OCI-M2 (cell line): ENCODE results near the gene PTPRN2.
"Not testable (repeated sequence)": the region's sequence is repeated elsewhere in the genome, so short reads cannot be mapped to it uniquely, and the experiment has no call there.

Source experiments
- DNase-seq: peaks from one replicate; lab custom pipeline; 2025; ENCODE audit not compliant: unreplicated experiment; lab: John Stamatoyannopoulos, UW

The PTPRN2 gene

GRCh38 chr7:157671358-157672255 lies 916.0 kb downstream of the PTPRN2 start:
- no peak for DNase-seq

DNA sequence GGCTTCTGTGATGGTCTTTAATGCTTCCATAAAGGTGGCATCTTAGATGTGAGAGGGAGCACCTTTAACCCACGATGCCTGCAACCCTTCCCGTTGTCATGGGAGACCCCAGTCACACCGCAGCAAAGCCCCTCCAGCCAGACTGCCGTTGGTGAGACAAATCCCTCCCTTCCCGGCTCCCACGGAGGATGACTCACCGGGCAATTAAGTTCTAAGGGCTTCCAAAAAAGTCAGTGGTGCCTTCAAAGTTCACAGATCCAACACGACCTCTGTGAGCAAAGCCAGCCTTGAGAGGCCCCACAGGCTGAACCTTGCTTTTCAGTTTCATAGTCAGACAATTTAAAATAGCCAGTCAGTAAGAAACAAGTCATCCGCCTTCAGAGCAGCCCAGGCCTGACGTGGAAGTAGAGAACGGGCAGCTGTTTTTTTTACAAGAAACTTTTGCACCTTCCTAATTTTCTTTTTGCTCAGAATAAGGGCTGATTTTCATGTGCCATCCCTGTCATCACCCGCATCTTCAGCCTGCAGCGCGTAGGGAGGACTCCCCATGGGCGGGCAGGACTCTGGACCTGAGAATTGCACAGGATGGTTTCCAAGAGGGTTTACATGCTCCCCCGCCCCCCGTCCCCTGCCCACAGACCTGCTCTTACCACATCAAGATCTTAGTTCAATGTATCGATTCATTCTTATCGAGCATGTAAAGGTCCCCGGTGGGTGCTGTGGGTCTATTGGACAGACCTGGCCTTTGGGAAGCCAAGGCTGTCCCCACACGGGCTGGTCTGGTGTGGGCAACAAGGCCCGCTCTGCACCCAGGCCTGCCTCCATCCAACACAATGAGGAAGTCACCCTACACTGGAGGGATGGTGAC lies 916.9 kb downstream of the PTPRN2 start:
- DNase-seq, result no peak

DNA sequence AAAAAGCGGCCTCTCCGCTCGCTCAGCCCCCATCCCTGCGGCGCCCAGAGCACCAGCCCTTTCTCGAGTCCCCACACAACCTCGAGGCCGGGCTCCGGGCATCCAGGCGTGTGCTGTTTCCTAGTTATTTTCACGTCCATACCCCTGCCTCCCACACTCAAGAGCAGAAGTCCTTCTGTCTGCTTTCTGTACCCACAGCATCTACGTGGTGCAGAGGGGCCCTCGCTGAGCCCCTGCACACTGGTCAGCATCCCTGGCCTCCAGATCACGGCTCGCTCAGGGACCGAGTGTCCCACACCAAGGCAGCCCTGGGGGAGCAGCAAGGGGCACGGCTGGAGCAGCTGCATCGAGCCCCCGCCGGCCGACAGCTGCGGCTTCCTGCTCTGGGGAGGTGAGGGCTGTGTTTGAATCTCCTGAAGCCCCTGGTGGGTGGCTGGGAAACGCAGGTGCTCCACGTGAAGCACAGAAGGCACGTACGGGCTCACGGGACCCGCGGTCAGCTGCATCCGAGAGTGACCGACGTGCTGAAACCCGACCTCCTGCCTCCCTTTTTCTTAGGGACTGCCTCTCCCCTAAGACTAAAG lies 917.8 kb downstream of the PTPRN2 start:
- no peak for DNase-seq

GRCh38 chr7:157668884-157669767 lies 918.5 kb downstream of the PTPRN2 start:
- DNase-seq, result no peak

GRCh38 chr7:157668221-157668883 lies 919.3 kb downstream of the PTPRN2 start:
- no peak for DNase-seq

- DNase-seq, result no peak
Measured at GRCh38 chr7:157667731-157668130, 919.9 kb downstream of the PTPRN2 start.

DNA sequence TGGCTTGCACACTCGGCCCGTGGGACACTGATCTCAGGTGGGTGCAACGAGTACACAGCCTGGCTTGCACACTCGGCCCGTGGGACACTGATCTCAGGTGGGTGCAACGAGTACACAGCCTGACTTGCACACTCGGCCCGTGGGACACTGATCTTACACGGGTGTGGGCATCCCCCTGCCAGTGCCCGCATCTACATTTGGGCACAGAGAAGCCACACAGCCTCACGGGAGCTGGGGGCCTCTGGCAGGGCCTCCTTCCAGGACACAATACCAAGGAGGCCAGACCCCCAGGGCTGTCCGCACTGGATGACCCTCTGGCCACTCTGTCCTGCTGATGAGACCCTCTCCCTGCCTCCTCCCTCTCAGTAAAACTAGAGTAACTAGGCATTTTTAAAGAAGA lies 920.4 kb downstream of the PTPRN2 start:
- no peak for DNase-seq

DNA sequence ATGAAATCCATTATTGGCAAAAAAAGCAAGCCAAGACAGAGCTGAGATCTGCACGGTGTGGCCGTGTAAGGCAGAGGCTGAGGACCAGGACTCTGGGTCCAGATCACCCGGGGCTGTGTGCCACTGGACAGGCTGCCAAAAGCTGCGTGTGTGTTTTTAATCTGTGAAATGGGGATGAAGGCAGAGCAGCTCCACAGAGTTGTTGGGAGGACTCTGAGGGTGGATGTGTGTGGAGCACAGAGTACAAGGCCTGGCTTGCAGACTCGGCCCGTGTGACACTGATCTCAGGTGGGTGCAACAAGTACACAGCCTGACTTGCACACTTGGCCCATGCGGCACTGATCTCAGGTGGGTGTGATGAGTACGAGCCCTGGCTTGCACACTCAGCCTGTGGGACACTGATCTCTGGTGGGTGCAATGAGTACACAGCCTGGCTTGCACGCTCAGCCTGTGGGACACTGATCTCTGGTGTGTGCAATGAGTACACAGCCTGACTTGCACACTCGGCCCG lies 921.0 kb downstream of the PTPRN2 start:
- no peak for DNase-seq

GRCh38 chr7:157665634-157665988 lies 922.0 kb downstream of the PTPRN2 start:
- DNase-seq, result not testable (repeated sequence)

- DNase-seq, result no peak
Measured at GRCh38 chr7:157664871-157665633, 922.6 kb downstream of the PTPRN2 start.

DNA sequence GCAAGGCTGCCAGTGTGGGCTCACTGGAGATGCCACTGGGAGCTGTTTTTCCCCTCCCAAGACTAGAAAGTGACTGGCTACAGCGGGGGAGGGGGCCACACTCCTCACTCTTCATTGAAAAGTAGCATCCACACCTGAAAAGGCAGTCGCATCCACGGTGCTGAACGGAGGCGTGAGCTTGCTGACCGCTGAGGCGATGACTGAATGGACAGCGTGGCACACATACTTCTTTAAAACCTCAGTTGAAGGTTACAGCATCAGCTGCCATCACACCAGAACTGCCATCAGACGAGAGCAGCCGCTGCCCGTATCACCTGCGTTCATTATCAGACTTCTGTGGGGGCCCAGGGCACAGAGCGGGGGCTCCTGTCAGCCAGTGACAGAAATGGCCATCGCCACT lies 923.6 kb downstream of the PTPRN2 start:
- DNase-seq, result no peak

GRCh38 chr7:157662981-157663716 lies 924.5 kb downstream of the PTPRN2 start:
- no peak for DNase-seq

GRCh38 chr7:157662110-157662791 lies 925.4 kb downstream of the PTPRN2 start:
- no peak for DNase-seq

DNA sequence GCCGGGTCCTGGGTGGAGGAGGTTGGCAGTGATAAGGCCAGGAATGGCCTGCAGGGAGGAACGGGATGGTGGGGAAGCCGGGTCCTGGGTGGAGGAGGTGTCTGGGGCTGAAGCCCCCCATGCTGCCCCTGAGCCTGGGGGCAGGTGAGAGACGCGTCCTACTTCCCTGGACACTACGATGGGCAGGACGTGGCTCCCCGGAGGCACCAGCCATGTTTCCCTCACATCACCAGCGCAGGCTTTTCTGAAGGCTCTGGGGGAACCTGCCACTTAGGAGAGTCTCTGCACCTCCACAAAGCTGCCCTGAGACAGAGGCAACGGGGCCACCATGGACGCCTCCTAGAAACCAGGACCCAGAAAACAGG lies 926.0 kb downstream of the PTPRN2 start:
- no peak for DNase-seq

GRCh38 chr7:157660971-157661610 lies 926.5 kb downstream of the PTPRN2 start:
- DNase-seq, result no peak

DNA sequence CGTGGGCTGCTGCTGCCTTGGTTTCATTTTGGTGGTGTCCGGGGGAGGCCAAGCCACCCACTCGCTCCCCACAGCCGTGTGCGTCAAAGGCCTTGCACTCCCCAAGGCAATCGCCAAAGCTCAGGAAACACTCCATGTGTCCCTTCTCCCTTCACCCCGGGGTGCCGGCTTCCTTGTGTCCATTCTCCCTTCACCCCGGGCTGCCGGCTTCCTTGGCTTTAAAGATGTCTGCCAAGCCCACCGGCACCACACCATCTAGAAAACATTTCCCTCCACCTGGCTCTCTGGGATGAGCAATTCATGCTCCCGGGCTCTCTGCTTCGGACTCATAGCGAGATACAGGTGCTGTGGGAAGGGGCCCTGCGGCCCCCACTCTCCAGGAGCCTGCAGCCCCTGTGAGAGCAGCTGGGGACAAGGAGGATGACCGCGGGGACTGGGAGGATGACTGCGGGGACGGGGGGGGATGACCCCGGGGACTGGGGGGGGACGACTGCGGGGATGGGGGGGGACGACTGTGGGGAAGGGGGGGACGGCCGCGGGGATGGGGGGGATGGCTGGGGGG lies 928.7 kb downstream of the PTPRN2 start:
- no peak for DNase-seq
